Measurements from ENCODE around the gene TNRC6A. TPM values are rescaled to one million over a fixed set of nuclear protein-coding genes. Genes with fewer than 3 reads are reported as not detected.

The TNRC6A gene
- total and polyA plus RNA-seq, 9 of the 15 experiments (the other 6 are each of a cell fraction or from before 2014, with no cell fraction given) = 3.4 to 32.1 (median 26.6) TPM

DNA sequence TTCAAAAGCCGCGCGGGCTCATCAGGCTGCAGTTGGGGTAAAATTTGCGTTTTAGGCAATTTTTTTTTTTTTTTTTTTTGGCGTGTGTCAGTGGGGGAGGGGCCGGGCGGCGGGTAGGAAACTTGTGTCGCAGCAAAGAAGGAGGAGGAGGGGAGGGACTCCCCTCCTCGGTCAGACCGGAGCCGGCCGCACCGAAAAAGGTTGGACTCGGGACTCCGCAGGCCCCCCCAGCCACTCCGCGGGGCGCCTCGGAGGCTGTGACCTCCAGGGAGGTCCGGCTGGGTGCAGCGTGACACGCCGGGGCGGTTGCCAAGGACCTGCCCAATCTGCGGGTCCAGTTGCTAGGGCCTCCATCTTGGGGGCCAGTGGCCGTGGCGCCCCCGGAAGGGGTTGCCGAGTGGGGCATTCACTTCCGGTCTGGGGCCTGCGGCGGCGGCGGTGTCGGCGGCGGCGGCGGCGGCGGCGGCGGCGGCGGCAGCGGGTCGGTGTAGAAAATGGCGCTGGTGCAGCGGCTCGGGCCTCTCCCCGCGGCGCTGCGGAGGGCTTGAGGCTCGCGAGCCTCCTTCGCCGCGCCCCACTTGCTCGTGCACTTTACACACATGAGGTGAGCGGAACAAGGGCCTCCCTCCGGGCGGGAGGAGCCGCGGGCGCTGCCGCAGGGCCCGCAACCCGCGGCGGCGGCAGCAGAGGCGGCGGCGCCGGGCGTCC, at the start of gene TNRC6A (continued):
- TF ChIP-seq SREBF1 (IDR thresholded peaks at IDR 0.05; ENCODE audit: borderline replicate concordance, low read depth, low read length) (0 out of 2 replicates have a peak, but pooled peaks have one; percentile 54), KLF10 (CRISPR knock-in tag; IDR thresholded peaks at IDR 0.05) (no peak), FUS (optimal IDR thresholded peaks at IDR 0.05; ENCODE audit: low read depth, low read length) (peak; percentile 43), HMGN3 (IDR thresholded peaks at IDR 0.05; ENCODE audit: borderline replicate concordance, extremely low read depth, insufficient read length, low read depth, low read length) (peak; percentile 80), ARID1B (IDR thresholded peaks at IDR 0.05) (0 out of 2 replicates have a peak, but pooled peaks have one; percentile 13), KDM1A (IDR thresholded peaks at IDR 0.05) (no peak), YY1 (IDR thresholded peaks at IDR 0.05; ENCODE audit: borderline replicate concordance in 1 of 3, control insufficient read depth in 1 of 3, extremely low read depth in 1 of 3, insufficient read depth in 3 of 3, insufficient read length in 1 of 3, insufficient replicate concordance in 2 of 3, low read depth in 1 of 3, low read length in 2 of 3) (peak; percentile 61 to 95 (median 94)), ZNF197 (CRISPR knock-in tag; IDR thresholded peaks at IDR 0.05; ENCODE audit: low read depth) (peak; percentile 54; the same call in 1 of the 2 replicates), MTA3 (IDR thresholded peaks at IDR 0.05; ENCODE audit: borderline replicate concordance) (peak; percentile 19; the same call in 1 of the 2 replicates), ZNF444 (CRISPR knock-in tag; IDR thresholded peaks at IDR 0.05) (no peak; the same call in 1 of the 2 replicates), POLR2A (conservative IDR thresholded peaks at IDR 0.05) (peak; percentile 76), KLF1 (tag; IDR thresholded peaks at IDR 0.05) (peak; percentile 56; the same call in 1 of the 2 replicates), MAZ (CRISPR knock-in tag; conservative IDR thresholded peaks at IDR 0.05 in 1 of 2, IDR thresholded peaks at IDR 0.05 in 1 of 2) (peak; percentile 98 to 99), TFAM (CRISPR knock-in tag; conservative IDR thresholded peaks at IDR 0.05) (no peak), SREBF2 (CRISPR knock-in tag; IDR thresholded peaks at IDR 0.05) (no peak), NFRKB (IDR thresholded peaks at IDR 0.05; ENCODE audit: low read depth) (peak; percentile 71; the same call in 1 of the 2 replicates), CREB1 (IDR thresholded peaks at IDR 0.05) (peak; percentile 25; the same call in 1 of the 2 replicates), CREB1 (CRISPR knock-in tag; IDR thresholded peaks at IDR 0.05) (no peak)
- TF ChIP-seq, protein P1, sequence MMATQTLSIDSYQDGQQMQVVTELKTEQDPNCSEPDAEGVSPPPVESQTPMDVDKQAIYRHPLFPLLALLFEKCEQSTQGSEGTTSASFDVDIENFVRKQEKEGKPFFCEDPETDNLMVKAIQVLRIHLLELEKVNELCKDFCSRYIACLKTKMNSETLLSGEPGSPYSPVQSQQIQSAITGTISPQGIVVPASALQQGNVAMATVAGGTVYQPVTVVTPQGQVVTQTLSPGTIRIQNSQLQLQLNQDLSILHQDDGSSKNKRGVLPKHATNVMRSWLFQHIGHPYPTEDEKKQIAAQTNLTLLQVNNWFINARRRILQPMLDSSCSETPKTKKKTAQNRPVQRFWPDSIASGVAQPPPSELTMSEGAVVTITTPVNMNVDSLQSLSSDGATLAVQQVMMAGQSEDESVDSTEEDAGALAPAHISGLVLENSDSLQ (IDR thresholded peaks at IDR 0.05) = peak; percentile 57
- TF ChIP-seq, protein P2, sequence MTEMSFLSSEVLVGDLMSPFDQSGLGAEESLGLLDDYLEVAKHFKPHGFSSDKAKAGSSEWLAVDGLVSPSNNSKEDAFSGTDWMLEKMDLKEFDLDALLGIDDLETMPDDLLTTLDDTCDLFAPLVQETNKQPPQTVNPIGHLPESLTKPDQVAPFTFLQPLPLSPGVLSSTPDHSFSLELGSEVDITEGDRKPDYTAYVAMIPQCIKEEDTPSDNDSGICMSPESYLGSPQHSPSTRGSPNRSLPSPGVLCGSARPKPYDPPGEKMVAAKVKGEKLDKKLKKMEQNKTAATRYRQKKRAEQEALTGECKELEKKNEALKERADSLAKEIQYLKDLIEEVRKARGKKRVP (CRISPR knock-in tag; IDR thresholded peaks at IDR 0.05) = 0 out of 2 replicates have a peak, but pooled peaks have one; percentile 15
